Keratinocyte (primary cell): Measurements from ENCODE around the gene MAPK13. TPM values are rescaled to one million over a fixed set of nuclear protein-coding genes. Genes with fewer than 3 reads are reported as not detected.

Experiments used
- DNase-seq: peaks from one replicate; pipeline ENCODE4 v3.0.0-alpha.2; 2011; ENCODE audit warnings: low read depth, missing footprints, low spot score
- FAIRE-seq: peaks from 2 replicates; lab custom pipeline; 2011; peaks lifted over from hg19 to GRCh38; lab: Jason Lieb, UNC
- H2AFZ ChIP-seq: 2 replicates; pipeline ENCODE4 v1.6.0; 2012; ENCODE audit warnings: low read length, control low read depth, inconsistent platforms; ENCODE audit not compliant: control insufficient read depth
- H3K27ac ChIP-seq: 2 replicates; pipeline ENCODE4 v1.5.1; 2011; ENCODE audit warnings: low read length; ENCODE audit not compliant: control insufficient read depth, insufficient read depth
- H3K27me3 ChIP-seq: 3 replicates; pipeline ENCODE4 v1.6.0; 2011; ENCODE audit warnings: low read length; ENCODE audit not compliant: control insufficient read depth, insufficient read depth; ENCODE audit errors: extremely low read depth
- H3K36me3 ChIP-seq, 2 experiments: 2 replicates in 1 of 2; 3 replicates in 1 of 2; pipeline ENCODE4 v1.5.1; 2011; ENCODE audit warnings: low read length in 2 of 2, mild to moderate bottlenecking in 1 of 2; ENCODE audit not compliant: control insufficient read depth in 2 of 2, insufficient read depth in 2 of 2; ENCODE audit errors: extremely low read depth in 1 of 2
- H3K4me1 ChIP-seq: 3 replicates; pipeline ENCODE4 v1.5.1; 2011; ENCODE audit warnings: low read length; ENCODE audit not compliant: control insufficient read depth, insufficient read depth; ENCODE audit errors: extremely low read depth
- H3K4me2 ChIP-seq: 3 replicates; pipeline ENCODE4 v1.6.0; 2011; ENCODE audit warnings: low read depth, low read length; ENCODE audit not compliant: control insufficient read depth, insufficient read depth; ENCODE audit errors: extremely low read depth
- H3K4me3 ChIP-seq, 3 experiments: fragments of 200-600 bp in 1 of 3; sonication (generic) in 1 of 3; 2 replicates in 2 of 3; 3 replicates in 1 of 3; pipeline ENCODE4 v1.5.1; 2011 to 2016; ENCODE audit warnings: low read length in 3 of 3, mild to moderate bottlenecking in 3 of 3, control low read depth in 2 of 3, inconsistent platforms in 1 of 3, low read depth in 1 of 3, mixed read lengths in 1 of 3, mixed run types in 1 of 3, moderate library complexity in 1 of 3; ENCODE audit not compliant: control insufficient read depth in 2 of 3, insufficient read depth in 2 of 3; ENCODE audit errors: extremely low read depth in 1 of 3
- H3K79me2 ChIP-seq: 2 replicates; pipeline ENCODE4 v1.6.0; 2012; ENCODE audit warnings: low read length; ENCODE audit not compliant: control insufficient read depth, insufficient read depth
- H3K9ac ChIP-seq: 3 replicates; pipeline ENCODE4 v1.6.0; 2011; ENCODE audit warnings: low read length; ENCODE audit not compliant: control insufficient read depth, insufficient read depth; ENCODE audit errors: extremely low read depth
- H3K9me1 ChIP-seq: 3 replicates; pipeline ENCODE4 v1.6.0; 2011; ENCODE audit warnings: low read length; ENCODE audit not compliant: control insufficient read depth, insufficient read depth; ENCODE audit errors: extremely low read depth
- H3K9me3 ChIP-seq: 2 replicates; pipeline ENCODE4 v1.5.1; 2012; ENCODE audit warnings: low read depth, low read length; ENCODE audit not compliant: control insufficient read depth
- H4K20me1 ChIP-seq: 3 replicates; pipeline ENCODE4 v1.6.0; 2011; ENCODE audit warnings: low read length; ENCODE audit not compliant: control insufficient read depth, insufficient read depth; ENCODE audit errors: extremely low read depth
- EZH2 ChIP-seq: IDR thresholded peaks from one replicate; pipeline ENCODE4 v1.6.1; 2012; ENCODE audit warnings: inconsistent platforms, mild to moderate bottlenecking, low read length, moderate library complexity
- dilution Hi-C: fragments of 300-500 bp; cut with MboI; formaldehyde crosslinking; loops from one replicate; pipeline ENCODE4 v1.7.0; 2020; ENCODE audit warnings: low sequenced_read_pairs; ENCODE audit not compliant: extremely low pct_ligation_motif_present
- polyA plus RNA-seq, 5 experiments: library from polyadenylated mRNA; depleted of rRNA in 3 of 5; stranded (reverse) in 3 of 5; stranded (forward) in 1 of 5; unstranded in 1 of 5; fragments of >200 nt; gene quantifications; 1 replicate in 1 of 5; 2 replicates in 3 of 5; 3 replicates in 1 of 5; pipeline versions ENCODE4 v1.2.1 to v1.2.3, GENCODE V29; 2011 to 2012; ENCODE audit warnings: missing spikeins in 2 of 5, low read depth in 1 of 5, low replicate concordance in 1 of 5
- TF ChIP-seq, protein P1 (sequence below), 3 experiments: IDR thresholded peaks in 1 of 3; conservative IDR thresholded peaks in 1 of 3; optimal IDR thresholded peaks in 1 of 3; 2 replicates in 2 of 3; 3 replicates in 1 of 3; pipeline versions ENCODE3 to v1.5.1; 2011; ENCODE audit warnings: low read length in 3 of 3, mild to moderate bottlenecking in 3 of 3, moderate library complexity in 2 of 3, control low read depth in 1 of 3, inconsistent platforms in 1 of 3; ENCODE audit not compliant: insufficient read depth in 2 of 3; ENCODE audit errors: extremely low read depth in 1 of 3

The MAPK13 gene
- polyA plus RNA-seq, 1 donor (not counting 4 experiments of a cell fraction or from before 2014, with no cell fraction given): 19.3 TPM

DNA sequence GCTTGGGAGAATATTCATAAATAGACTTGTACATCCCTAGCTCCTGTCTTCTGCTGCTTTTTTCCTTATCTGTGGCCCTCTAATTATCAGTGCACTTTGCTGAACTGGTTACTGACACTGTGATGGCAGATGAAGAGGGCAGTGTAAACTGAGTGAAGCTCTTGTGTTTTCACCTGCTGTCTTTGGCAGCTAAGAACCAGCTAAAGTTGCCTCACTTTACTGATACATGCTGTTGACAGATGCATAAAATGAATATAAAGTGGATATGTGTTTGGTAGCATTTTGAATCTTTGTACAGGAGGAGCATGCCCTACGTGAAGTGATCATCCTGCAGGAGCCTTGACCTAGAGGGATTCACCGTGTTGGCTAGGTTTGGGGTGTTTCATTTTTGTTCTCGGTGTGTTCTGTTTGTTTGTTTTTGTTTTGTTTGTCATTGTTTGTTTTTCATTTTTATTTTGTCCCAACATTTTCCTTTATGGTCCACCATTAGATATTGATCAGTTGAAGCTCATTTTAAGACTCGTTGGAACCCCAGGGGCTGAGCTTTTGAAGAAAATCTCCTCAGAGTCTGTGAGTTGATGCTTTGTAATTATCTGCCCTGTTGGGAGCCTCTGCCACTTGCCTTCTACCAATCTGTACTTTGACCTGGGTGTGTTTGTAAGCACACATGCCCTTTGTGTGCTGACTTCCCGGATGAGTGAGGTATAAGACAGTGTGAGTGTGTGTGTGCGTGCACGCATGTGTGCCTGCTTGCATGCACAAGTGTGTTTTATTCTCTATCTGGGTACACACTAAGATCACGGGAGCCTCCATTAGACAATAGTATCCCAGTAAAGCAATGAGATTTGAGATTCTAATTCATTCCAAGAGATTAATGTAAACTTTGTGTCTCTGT lies 34.6 kb upstream of the MAPK13 start:
- H3K9ac ChIP-seq: no peak overlapping the region
- peaks cover 13 to 17% of the 10 kb centered on the region in 2 experiments for H3K36me3 ChIP-seq
- no peak overlapping the region for H2AFZ ChIP-seq
- H3K27me3 ChIP-seq: no peaks in the 10 kb centered on the region
- no peak overlapping the region for H3K4me2 ChIP-seq
- dilution Hi-C loops: no loop called here
- no peaks in the 10 kb centered on the region for H3K9me3 ChIP-seq
- peaks cover 5% of the 10 kb centered on the region for H3K4me1 ChIP-seq
- no peaks in the 10 kb centered on the region for H4K20me1 ChIP-seq
- no peaks in the 10 kb centered on the region for H3K79me2 ChIP-seq
- DNase-seq (no peak), FAIRE-seq (no peak)
- no peaks in the 10 kb centered on the region for H3K9me1 ChIP-seq
- H3K4me3 ChIP-seq: no peak overlapping the region
- TF ChIP-seq, protein P1, sequence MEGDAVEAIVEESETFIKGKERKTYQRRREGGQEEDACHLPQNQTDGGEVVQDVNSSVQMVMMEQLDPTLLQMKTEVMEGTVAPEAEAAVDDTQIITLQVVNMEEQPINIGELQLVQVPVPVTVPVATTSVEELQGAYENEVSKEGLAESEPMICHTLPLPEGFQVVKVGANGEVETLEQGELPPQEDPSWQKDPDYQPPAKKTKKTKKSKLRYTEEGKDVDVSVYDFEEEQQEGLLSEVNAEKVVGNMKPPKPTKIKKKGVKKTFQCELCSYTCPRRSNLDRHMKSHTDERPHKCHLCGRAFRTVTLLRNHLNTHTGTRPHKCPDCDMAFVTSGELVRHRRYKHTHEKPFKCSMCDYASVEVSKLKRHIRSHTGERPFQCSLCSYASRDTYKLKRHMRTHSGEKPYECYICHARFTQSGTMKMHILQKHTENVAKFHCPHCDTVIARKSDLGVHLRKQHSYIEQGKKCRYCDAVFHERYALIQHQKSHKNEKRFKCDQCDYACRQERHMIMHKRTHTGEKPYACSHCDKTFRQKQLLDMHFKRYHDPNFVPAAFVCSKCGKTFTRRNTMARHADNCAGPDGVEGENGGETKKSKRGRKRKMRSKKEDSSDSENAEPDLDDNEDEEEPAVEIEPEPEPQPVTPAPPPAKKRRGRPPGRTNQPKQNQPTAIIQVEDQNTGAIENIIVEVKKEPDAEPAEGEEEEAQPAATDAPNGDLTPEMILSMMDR (optimal IDR thresholded peaks at IDR 0.05 in 1 of 3, IDR thresholded peaks at IDR 0.05 in 1 of 3, conservative IDR thresholded peaks at IDR 0.05 in 1 of 3; ENCODE audit: extremely low read depth in 1 of 3, insufficient read depth in 2 of 3, low read length in 3 of 3): no peak
- no peak overlapping the region for H3K27ac ChIP-seq

DNA sequence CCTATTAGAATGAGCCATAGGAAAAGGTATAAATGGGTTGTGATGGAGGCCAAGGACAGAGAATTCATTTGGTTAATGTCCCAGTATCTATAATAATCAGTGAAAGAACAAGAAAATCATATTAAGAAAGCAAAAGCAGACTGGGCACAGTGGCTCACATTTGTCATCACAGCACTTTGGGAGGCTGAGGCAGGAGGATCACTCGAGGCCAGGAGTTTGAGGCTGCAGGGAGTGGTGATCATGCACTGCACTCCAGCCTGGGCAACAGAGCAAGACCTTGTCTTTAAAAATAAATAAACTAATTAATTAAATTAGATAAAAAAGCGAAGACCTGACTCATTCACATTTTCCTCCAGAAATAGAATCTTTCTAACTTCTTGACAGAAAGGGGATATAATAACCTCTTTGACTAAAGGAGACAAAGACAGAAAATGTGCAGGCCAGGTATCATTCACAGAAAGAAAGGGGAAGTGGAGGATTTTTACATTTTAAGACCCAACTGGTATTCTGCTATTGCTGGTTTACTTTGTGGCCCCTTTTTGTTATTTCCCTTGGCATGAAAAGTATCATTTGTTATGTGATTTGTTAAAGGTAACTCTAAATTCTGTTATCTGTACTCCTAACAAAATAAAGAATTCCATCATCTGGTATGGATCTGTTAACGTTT lies 31.9 kb upstream of the MAPK13 start:
- FAIRE-seq (no peak), DNase-seq (no peak)
- Histone ChIP-seq H3K79me2 (no peaks in the 10 kb centered on the region), H3K4me2 (no peak overlapping the region), H3K4me3 (no peak overlapping the region), H2AFZ (no peak overlapping the region), H3K9me3 (no peaks in the 10 kb centered on the region), H3K36me3 (peaks cover 16 to 18% of the 10 kb centered on the region in 2 experiments), H3K27ac (no peak overlapping the region), H3K9ac (no peak overlapping the region), H3K4me1 (peaks cover 5% of the 10 kb centered on the region), H3K9me1 (no peaks in the 10 kb centered on the region), H3K27me3 (no peaks in the 10 kb centered on the region), H4K20me1 (no peaks in the 10 kb centered on the region)
- no peak for TF ChIP-seq EZH2
- TF ChIP-seq, protein P1 (optimal IDR thresholded peaks at IDR 0.05 in 1 of 3, IDR thresholded peaks at IDR 0.05 in 1 of 3, conservative IDR thresholded peaks at IDR 0.05 in 1 of 3; ENCODE audit: extremely low read depth in 1 of 3, insufficient read depth in 2 of 3, low read length in 3 of 3): no peak
- dilution Hi-C loops: no loop called here
